Keratinocyte (primary cell): ENCODE results near the gene KCTD2.

Experiments used
- EZH2 ChIP-seq: IDR thresholded peaks from one replicate; pipeline ENCODE4 v1.6.1; 2012; ENCODE audit warnings: inconsistent platforms, mild to moderate bottlenecking, low read length, moderate library complexity
- TF ChIP-seq, protein P1 (sequence below), 3 experiments: IDR thresholded peaks in 1 of 3; conservative IDR thresholded peaks in 1 of 3; optimal IDR thresholded peaks in 1 of 3; 2 replicates in 2 of 3; 3 replicates in 1 of 3; pipeline versions ENCODE3 to v1.5.1; 2011; ENCODE audit warnings: low read length in 3 of 3, mild to moderate bottlenecking in 3 of 3, moderate library complexity in 2 of 3, control low read depth in 1 of 3, inconsistent platforms in 1 of 3; ENCODE audit not compliant: insufficient read depth in 2 of 3; ENCODE audit errors: extremely low read depth in 1 of 3

DNA sequence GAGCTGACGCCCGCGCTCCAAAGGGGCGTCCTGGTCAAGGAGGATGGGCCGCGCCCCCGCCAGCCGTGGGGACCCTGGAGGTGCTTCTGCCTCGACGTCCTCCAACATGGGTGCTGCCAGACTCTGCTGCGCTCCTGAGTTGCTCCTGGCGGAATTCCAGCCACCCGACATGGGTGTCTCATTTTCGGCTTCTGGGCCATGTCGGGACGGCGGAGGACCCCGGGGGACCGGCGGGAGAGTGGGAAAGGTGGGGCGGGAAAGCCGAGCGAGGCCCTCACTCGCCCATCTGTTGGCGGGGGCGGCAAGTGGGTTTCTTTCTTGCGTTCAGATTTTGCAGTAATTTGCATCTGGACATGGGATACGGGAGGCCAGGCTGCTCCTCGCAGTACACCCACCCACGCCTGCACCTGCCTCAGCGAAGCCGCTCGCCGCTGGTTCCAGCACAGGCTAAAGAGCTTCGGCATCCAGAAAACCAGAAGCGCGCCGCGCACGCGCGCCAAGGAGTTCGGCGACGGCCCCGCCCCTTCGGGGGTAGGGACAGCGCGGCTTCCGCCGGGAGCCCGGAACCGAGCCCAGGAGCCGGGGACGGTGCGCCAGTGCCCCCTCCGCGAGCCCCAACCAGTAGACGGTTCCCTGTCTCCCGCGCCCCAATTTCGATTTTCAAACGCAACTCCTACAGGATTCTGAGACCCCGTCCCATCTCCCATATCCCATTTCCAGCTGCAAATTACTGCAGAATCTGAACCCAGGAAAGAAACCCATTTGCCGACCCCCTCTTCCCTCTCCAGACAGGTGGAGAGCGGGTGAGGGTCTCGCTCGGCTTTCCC lies 62.6 kb downstream of the KCTD2 start, which contains the start of gene ARMC7:
- TF ChIP-seq, protein P1, sequence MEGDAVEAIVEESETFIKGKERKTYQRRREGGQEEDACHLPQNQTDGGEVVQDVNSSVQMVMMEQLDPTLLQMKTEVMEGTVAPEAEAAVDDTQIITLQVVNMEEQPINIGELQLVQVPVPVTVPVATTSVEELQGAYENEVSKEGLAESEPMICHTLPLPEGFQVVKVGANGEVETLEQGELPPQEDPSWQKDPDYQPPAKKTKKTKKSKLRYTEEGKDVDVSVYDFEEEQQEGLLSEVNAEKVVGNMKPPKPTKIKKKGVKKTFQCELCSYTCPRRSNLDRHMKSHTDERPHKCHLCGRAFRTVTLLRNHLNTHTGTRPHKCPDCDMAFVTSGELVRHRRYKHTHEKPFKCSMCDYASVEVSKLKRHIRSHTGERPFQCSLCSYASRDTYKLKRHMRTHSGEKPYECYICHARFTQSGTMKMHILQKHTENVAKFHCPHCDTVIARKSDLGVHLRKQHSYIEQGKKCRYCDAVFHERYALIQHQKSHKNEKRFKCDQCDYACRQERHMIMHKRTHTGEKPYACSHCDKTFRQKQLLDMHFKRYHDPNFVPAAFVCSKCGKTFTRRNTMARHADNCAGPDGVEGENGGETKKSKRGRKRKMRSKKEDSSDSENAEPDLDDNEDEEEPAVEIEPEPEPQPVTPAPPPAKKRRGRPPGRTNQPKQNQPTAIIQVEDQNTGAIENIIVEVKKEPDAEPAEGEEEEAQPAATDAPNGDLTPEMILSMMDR (optimal IDR thresholded peaks at IDR 0.05 in 1 of 3, IDR thresholded peaks at IDR 0.05 in 1 of 3, conservative IDR thresholded peaks at IDR 0.05 in 1 of 3; ENCODE audit: extremely low read depth in 1 of 3, insufficient read depth in 2 of 3, low read length in 3 of 3) = no peak
- TF ChIP-seq EZH2 = no peak
